ENCODE measurements around the gene PABPN1L. TPM values are rescaled to one million over a fixed set of nuclear protein-coding genes. Genes with fewer than 3 reads are reported as not detected.

The PABPN1L gene
- total and polyA plus RNA-seq, 9 donors, result 0.25 TPM; not detected in 8

DNA sequence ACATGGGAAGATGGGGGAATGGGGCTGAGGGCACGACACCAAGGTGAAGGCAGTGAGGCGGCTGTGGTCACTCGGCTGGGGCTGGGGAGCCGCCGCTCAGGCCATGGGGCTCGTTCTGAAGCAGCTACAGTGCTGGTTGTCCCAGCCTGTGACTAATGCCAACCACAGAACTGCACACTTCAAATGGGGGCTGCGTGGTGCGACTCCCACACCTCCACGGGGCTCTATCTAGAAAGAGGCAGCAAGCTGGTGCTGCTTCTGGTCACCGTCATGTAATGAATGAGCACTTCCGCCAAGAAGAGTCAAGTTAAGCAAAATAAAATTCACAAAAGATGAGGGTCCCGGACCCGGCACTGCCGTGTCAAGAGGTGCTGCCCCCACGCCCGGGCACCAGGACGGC lies 29.7 kb downstream of the PABPN1L start:
- no peaks in the 10 kb centered on the region for H3K4me1 ChIP-seq (ENCODE audit: insufficient read depth)
- no peak for DNase-seq
- H3K36me3 ChIP-seq, result no peaks in the 10 kb centered on the region
- TF ChIP-seq POLR2A (IDR thresholded peaks at IDR 0.05), result no peak
- TF ChIP-seq, protein P1, sequence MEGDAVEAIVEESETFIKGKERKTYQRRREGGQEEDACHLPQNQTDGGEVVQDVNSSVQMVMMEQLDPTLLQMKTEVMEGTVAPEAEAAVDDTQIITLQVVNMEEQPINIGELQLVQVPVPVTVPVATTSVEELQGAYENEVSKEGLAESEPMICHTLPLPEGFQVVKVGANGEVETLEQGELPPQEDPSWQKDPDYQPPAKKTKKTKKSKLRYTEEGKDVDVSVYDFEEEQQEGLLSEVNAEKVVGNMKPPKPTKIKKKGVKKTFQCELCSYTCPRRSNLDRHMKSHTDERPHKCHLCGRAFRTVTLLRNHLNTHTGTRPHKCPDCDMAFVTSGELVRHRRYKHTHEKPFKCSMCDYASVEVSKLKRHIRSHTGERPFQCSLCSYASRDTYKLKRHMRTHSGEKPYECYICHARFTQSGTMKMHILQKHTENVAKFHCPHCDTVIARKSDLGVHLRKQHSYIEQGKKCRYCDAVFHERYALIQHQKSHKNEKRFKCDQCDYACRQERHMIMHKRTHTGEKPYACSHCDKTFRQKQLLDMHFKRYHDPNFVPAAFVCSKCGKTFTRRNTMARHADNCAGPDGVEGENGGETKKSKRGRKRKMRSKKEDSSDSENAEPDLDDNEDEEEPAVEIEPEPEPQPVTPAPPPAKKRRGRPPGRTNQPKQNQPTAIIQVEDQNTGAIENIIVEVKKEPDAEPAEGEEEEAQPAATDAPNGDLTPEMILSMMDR (IDR thresholded peaks at IDR 0.05), result no peak
- no peak for TF ChIP-seq EP300 (IDR thresholded peaks at IDR 0.05)
- no peak overlapping the region for H3K27ac ChIP-seq
- H3K9me3 ChIP-seq, result no peaks in the 10 kb centered on the region
- H3K4me3 ChIP-seq, result no peak overlapping the region
- intact Hi-C loops (cut with DNase I), result no loop called here
- 84 to 90% (median 85%) methylated on average over 17 of the region's 17 CpGs for WGBS, 3 donors
- H3K27me3 ChIP-seq, result no peaks in the 10 kb centered on the region

DNA sequence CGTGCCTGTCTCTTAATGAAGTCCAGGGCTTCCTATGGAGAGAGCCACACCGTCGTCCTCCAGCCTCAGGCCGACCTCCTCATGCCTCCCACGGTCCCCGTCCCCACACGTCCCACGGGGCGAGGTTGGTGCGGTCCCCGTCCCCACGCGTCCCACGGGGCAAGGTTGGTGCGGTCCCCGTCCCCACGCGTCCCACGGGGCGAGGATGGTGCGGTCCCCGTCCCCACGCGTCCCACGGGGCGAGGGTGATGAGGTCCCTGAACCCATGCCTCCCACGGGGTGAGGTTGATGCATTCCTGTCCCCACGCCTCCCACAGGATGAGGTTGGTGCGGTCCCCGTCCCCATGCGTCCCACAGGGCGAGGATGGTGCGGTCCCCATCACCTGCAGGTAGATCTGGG lies 30.6 kb downstream of the PABPN1L start:
- WGBS, 3 donors, result 91 to 94% (median 93%) methylated on average over 33 of the region's 33 CpGs
- Histone ChIP-seq H3K9me3 (no peaks in the 10 kb centered on the region), H3K27ac (no peak overlapping the region), H3K27me3 (no peaks in the 10 kb centered on the region), H3K4me3 (no peak overlapping the region), H3K36me3 (no peaks in the 10 kb centered on the region), H3K4me1 (ENCODE audit: insufficient read depth) (no peaks in the 10 kb centered on the region)
- intact Hi-C loops (cut with DNase I), result no loop called here
- TF ChIP-seq EP300 (IDR thresholded peaks at IDR 0.05) (no peak), POLR2A (IDR thresholded peaks at IDR 0.05) (no peak)
- TF ChIP-seq, protein P1 (IDR thresholded peaks at IDR 0.05), result no peak
- no peak for DNase-seq

DNA sequence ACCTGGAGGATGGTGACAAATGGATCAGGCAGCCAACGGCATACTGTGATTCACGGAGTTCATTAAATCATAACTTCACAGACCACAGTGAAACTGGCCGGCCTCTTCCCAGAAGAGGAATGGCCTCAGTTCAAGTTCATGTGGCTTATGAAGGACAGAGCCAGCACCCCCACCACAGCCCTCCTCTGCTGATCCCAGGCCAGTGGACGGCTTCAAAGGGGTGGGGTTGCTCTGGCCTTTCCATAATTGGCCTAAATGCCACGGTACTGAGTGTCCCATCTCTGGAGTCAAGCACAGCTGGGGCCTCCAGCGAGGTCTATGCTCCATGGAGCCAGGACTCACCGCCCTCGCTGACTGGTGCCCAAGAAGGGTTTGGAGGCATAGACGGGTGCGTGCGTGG lies 31.1 kb downstream of the PABPN1L start:
- H3K4me1 ChIP-seq (ENCODE audit: insufficient read depth), result no peaks in the 10 kb centered on the region
- no peaks in the 10 kb centered on the region for H3K27me3 ChIP-seq
- no peak overlapping the region for H3K27ac ChIP-seq
- no peak for DNase-seq
- TF ChIP-seq POLR2A (IDR thresholded peaks at IDR 0.05) (no peak), EP300 (IDR thresholded peaks at IDR 0.05) (no peak)
- TF ChIP-seq, protein P1 (IDR thresholded peaks at IDR 0.05), result no peak
- H3K9me3 ChIP-seq, result no peaks in the 10 kb centered on the region
- H3K36me3 ChIP-seq, result no peaks in the 10 kb centered on the region
- 66 to 76% (median 74%) methylated on average over 11 of the region's 11 CpGs for WGBS, 3 donors
- no peak overlapping the region for H3K4me3 ChIP-seq
- intact Hi-C loops (cut with DNase I), result no loop called here

DNA sequence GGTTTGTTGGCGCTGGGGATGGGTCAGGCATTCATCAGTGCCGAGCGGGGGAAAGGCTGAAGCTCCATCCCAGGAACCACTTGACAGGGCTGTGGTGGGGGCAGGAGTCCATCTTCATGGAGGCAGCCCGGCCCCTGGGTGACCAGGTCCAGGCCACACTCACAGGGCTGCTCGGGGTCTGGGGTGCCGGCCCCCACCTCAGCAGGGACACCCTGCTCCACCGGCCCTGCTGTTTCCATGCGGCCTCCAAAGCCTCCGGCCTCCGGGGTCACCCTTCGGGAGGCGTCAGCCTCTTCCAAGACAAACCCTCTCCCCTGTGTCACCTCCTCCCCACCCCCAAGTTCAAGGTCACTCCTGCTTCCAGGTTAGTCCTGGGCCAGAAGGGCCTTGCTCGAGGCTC lies 31.8 kb downstream of the PABPN1L start:
- H3K4me1 ChIP-seq (ENCODE audit: insufficient read depth), result no peaks in the 10 kb centered on the region
- no peaks in the 10 kb centered on the region for H3K27me3 ChIP-seq
- H3K27ac ChIP-seq, result no peak overlapping the region
- intact Hi-C loops (cut with DNase I), result no loop called here
- no peaks in the 10 kb centered on the region for H3K36me3 ChIP-seq
- no peak overlapping the region for H3K4me3 ChIP-seq
- 84 to 88% (median 85%) methylated on average over 13 of the region's 13 CpGs for WGBS, 3 donors
- no peaks in the 10 kb centered on the region for H3K9me3 ChIP-seq
- TF ChIP-seq EP300 (IDR thresholded peaks at IDR 0.05) (no peak), POLR2A (IDR thresholded peaks at IDR 0.05) (no peak)
- TF ChIP-seq, protein P1 (IDR thresholded peaks at IDR 0.05), result no peak
- DNase-seq, result no peak

DNA sequence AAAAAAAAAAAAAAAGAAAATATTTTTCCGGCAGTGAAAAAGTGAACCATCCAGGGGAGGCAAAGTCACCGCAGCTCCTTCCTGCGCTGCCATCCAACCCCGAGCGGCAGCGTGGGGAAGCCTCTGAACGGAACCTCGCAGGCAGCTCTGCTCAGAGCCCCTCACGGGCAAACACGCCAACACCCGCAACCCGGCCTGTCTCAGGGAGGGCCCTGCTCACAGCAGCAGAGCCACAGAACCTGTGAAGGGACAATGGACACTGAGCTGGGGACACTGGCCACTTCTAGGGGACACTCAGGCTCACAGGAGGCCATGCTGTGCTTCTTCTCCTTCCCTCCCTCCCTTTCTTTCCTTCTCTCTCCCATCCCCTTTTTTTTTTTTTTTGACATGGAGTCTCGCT lies 33.4 kb downstream of the PABPN1L start:
- no peak for DNase-seq
- H3K27me3 ChIP-seq, result no peaks in the 10 kb centered on the region
- intact Hi-C loops (cut with DNase I), result no loop called here
- TF ChIP-seq POLR2A (IDR thresholded peaks at IDR 0.05), result no peak
- TF ChIP-seq EP300 (IDR thresholded peaks at IDR 0.05), result no peak
- TF ChIP-seq, protein P1 (IDR thresholded peaks at IDR 0.05), result no peak
- H3K4me1 ChIP-seq (ENCODE audit: insufficient read depth), result no peaks in the 10 kb centered on the region
- WGBS, 3 donors, result 92 to 94% (median 93%) methylated on average over 13 of the region's 13 CpGs
- no peaks in the 10 kb centered on the region for H3K36me3 ChIP-seq
- H3K4me3 ChIP-seq, result no peak overlapping the region
- no peak overlapping the region for H3K27ac ChIP-seq
- H3K9me3 ChIP-seq, result no peaks in the 10 kb centered on the region

Data from ovary (tissue), 9 donors.